GM12892 (cell line): Measurements from ENCODE around the gene EYS.

Experiments used
- POLR2A ChIP-seq: IDR thresholded peaks from 2 replicates; pipeline ENCODE4 v1.6.1; 2011; ENCODE audit warnings: low read depth, low read length, control low read depth
- POLR2AphosphoS5 ChIP-seq: IDR thresholded peaks from 2 replicates; pipeline ENCODE4 v1.6.1; 2011; ENCODE audit warnings: low read depth, low read length, control low read depth

GRCh38 chr6:65623566-65623965, 83.5 kb downstream of the EYS start:
- TF ChIP-seq POLR2A (no peak), POLR2AphosphoS5 (no peak)
